HEK293 (cell line): ENCODE measurements around the gene OR6B2.

Source experiments
- HOXA7 ChIP-seq: sonication (generic); formaldehyde crosslinking; IDR thresholded peaks from 2 replicates; pipeline ENCODE4 v1.8.1; 2022; ENCODE audit warnings: missing genetic modification reagents, borderline replicate concordance
- HOXD13 ChIP-seq: sonication (generic); formaldehyde crosslinking; IDR thresholded peaks from 2 replicates; pipeline ENCODE4 v1.8.0; 2022; ENCODE audit warnings: missing genetic modification reagents, borderline replicate concordance
- KLF1 ChIP-seq: fragments of 450-650 bp; formaldehyde crosslinking; IDR thresholded peaks from 2 replicates; pipeline ENCODE4 v1.5.1; 2016; ENCODE audit warnings: missing biosample characterization, missing genetic modification characterization
- ZNF10 ChIP-seq: fragments of 450-650 bp; formaldehyde crosslinking; IDR thresholded peaks from 2 replicates; pipeline ENCODE4 v1.5.1; 2017; ENCODE audit warnings: missing biosample characterization, missing genetic modification characterization
- ZNF157 ChIP-seq: fragments of 450-650 bp; formaldehyde crosslinking; IDR thresholded peaks from 2 replicates; pipeline ENCODE4 v1.5.1; 2016; ENCODE audit warnings: missing biosample characterization, missing genetic modification characterization
- ZNF274 ChIP-seq, 2 experiments: fragments of 200-500 bp in 1 of 2; fragments of 450-650 bp in 1 of 2; sonication (Bioruptor generic) in 1 of 2; formaldehyde crosslinking in 1 of 2; IDR thresholded peaks; 2 replicates each; pipeline versions ENCODE4 v1.5.1 to v1.6.1; 2014 to 2016; ENCODE audit warnings: borderline replicate concordance in 1 of 2, inconsistent platforms in 1 of 2, low read length in 1 of 2, missing biosample characterization in 1 of 2, missing genetic modification characterization in 1 of 2
- ZNF341 ChIP-seq: fragments of 450-650 bp; formaldehyde crosslinking; IDR thresholded peaks from 2 replicates; pipeline ENCODE4; 2016; ENCODE audit warnings: low read depth, missing biosample characterization, missing genetic modification characterization
- ZNF501 ChIP-seq: fragments of 450-650 bp; formaldehyde crosslinking; IDR thresholded peaks from 2 replicates; pipeline ENCODE4 v1.5.1; 2016; ENCODE audit warnings: missing biosample characterization, missing genetic modification characterization
- TF ChIP-seq, protein P1 (sequence below): fragments of 450-650 bp; formaldehyde crosslinking; IDR thresholded peaks from 2 replicates; pipeline ENCODE4 v1.5.1; 2016; ENCODE audit warnings: missing biosample characterization, missing genetic modification characterization
- TF ChIP-seq, protein P2 (sequence below): fragments of 450-650 bp; formaldehyde crosslinking; IDR thresholded peaks from 2 replicates; pipeline ENCODE4 v1.5.1; 2016; ENCODE audit warnings: missing biosample characterization, missing genetic modification characterization
- TF ChIP-seq, protein P3 (sequence below): fragments of 450-650 bp; formaldehyde crosslinking; IDR thresholded peaks from 2 replicates; pipeline ENCODE4 v1.5.1; 2016; ENCODE audit warnings: missing biosample characterization, missing genetic modification characterization

DNA sequence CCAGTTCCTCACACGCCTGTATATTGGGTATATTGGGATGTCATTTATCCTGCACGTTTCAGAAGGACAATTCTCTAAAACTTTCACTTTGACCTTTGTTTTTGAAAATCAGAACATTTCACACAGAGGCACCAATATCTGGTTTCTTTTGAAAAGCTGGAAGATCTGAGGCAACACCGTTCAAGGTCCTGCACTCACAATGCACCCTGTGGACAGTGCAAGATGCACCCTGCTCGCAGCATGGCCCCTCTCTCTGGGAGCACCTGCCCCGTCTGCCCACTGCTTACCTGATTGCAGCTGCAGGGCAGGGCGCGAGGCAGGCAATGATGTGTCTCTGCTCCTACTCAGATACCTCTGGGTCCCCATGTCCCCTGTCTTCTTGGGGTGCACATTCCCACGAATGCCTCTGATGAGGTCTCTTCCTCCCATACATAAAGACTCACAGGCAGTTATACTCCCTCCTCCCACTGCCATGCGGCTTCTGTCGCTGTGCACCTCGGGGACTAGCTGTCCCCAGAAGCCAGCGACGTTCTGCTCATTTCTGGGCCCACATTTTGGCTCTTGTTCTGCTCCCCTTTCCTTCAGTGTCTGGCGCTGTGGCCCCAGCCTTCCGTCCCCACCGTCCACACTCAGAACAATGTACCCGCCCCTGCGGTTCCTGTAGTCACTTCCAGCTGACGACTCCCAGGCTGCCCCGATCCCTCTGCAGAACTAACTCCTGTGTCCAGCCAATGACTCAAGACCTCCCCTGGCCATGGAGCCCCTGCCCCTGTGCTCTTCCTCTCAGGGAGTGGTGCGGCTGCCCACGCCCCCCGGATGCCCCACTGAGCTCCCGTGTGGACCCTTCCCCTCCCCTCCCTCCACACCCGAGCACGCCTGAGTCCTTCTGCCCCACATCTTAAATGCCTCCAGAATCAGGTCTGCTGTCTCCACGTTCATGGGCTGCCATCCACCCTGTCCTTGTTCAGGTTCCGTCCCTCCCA lies 23.2 kb upstream of the OR6B2 start, which contains the start of gene OR6B3:
- TF ChIP-seq, protein P1, sequence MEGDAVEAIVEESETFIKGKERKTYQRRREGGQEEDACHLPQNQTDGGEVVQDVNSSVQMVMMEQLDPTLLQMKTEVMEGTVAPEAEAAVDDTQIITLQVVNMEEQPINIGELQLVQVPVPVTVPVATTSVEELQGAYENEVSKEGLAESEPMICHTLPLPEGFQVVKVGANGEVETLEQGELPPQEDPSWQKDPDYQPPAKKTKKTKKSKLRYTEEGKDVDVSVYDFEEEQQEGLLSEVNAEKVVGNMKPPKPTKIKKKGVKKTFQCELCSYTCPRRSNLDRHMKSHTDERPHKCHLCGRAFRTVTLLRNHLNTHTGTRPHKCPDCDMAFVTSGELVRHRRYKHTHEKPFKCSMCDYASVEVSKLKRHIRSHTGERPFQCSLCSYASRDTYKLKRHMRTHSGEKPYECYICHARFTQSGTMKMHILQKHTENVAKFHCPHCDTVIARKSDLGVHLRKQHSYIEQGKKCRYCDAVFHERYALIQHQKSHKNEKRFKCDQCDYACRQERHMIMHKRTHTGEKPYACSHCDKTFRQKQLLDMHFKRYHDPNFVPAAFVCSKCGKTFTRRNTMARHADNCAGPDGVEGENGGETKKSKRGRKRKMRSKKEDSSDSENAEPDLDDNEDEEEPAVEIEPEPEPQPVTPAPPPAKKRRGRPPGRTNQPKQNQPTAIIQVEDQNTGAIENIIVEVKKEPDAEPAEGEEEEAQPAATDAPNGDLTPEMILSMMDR (tag by site-specific recombination) = no peak
- TF ChIP-seq, protein P2, sequence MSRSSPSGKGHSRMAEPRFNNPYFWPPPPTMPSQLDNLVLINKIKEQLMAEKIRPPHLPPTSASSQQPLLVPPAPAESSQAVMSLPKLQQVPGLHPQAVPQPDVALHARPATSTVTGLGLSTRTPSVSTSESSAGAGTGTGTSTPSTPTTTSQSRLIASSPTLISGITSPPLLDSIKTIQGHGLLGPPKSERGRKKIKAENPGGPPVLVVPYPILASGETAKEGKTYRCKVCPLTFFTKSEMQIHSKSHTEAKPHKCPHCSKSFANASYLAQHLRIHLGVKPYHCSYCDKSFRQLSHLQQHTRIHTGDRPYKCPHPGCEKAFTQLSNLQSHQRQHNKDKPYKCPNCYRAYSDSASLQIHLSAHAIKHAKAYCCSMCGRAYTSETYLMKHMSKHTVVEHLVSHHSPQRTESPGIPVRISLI (tag by site-specific recombination) = no peak
- TF ChIP-seq ZNF501 = no peak
- no peak for TF ChIP-seq ZNF10
- TF ChIP-seq ZNF157 (tag by site-specific recombination) = no peak
- no peak for TF ChIP-seq ZNF341
- no peak for TF ChIP-seq HOXA7 (CRISPR knock-in tag)
- TF ChIP-seq KLF1 (tag by site-specific recombination) = no peak
- no peak for TF ChIP-seq HOXD13 (CRISPR knock-in tag)
- TF ChIP-seq ZNF274 (IDR thresholded peaks at IDR 0.05; ENCODE audit: low read length) = no peak
- no peak for TF ChIP-seq ZNF274 (tag by site-specific recombination; IDR thresholded peaks at IDR 0.05; ENCODE audit: borderline replicate concordance)
- TF ChIP-seq, protein P3, sequence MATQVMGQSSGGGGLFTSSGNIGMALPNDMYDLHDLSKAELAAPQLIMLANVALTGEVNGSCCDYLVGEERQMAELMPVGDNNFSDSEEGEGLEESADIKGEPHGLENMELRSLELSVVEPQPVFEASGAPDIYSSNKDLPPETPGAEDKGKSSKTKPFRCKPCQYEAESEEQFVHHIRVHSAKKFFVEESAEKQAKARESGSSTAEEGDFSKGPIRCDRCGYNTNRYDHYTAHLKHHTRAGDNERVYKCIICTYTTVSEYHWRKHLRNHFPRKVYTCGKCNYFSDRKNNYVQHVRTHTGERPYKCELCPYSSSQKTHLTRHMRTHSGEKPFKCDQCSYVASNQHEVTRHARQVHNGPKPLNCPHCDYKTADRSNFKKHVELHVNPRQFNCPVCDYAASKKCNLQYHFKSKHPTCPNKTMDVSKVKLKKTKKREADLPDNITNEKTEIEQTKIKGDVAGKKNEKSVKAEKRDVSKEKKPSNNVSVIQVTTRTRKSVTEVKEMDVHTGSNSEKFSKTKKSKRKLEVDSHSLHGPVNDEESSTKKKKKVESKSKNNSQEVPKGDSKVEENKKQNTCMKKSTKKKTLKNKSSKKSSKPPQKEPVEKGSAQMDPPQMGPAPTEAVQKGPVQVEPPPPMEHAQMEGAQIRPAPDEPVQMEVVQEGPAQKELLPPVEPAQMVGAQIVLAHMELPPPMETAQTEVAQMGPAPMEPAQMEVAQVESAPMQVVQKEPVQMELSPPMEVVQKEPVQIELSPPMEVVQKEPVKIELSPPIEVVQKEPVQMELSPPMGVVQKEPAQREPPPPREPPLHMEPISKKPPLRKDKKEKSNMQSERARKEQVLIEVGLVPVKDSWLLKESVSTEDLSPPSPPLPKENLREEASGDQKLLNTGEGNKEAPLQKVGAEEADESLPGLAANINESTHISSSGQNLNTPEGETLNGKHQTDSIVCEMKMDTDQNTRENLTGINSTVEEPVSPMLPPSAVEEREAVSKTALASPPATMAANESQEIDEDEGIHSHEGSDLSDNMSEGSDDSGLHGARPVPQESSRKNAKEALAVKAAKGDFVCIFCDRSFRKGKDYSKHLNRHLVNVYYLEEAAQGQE (tag by site-specific recombination) = no peak
